Measurements from ENCODE around the gene KDSR.

Gene KDSR

GRCh38 chr18:63302636-63303405, 64.2 kb downstream of the KDSR start:
- DNase-seq, result no peak

- no peak for DNase-seq
Observed at GRCh38 chr18:63302220-63302619, 64.8 kb downstream of the KDSR start.

- no peak for DNase-seq
Observed at GRCh38 chr18:63301434-63301833, 65.6 kb downstream of the KDSR start.

GRCh38 chr18:63299837-63300745, 66.9 kb downstream of the KDSR start:
- DNase-seq, result no peak

GRCh38 chr18:63298400-63299365, 68.3 kb downstream of the KDSR start:
- no peak for DNase-seq

- no peak for DNase-seq
Observed at GRCh38 chr18:63297687-63298399, 69.2 kb downstream of the KDSR start.

GRCh38 chr18:63293935-63294334, 73.1 kb downstream of the KDSR start:
- no peak for DNase-seq

- DNase-seq, result no peak
Observed at GRCh38 chr18:63292831-63293683, 73.9 kb downstream of the KDSR start.

- no peak for DNase-seq
Observed at GRCh38 chr18:63291278-63291677, 75.7 kb downstream of the KDSR start.

- DNase-seq, result no peak
Observed at GRCh38 chr18:63290821-63291200, 76.2 kb downstream of the KDSR start.

- DNase-seq, result no peak
Observed at GRCh38 chr18:63290166-63290820, 76.7 kb downstream of the KDSR start.

GRCh38 chr18:63288311-63288710, 78.7 kb downstream of the KDSR start:
- DNase-seq, result no peak

GRCh38 chr18:63287691-63288220, 79.2 kb downstream of the KDSR start:
- DNase-seq, result no peak

GRCh38 chr18:63286926-63287325, 80.1 kb downstream of the KDSR start:
- DNase-seq, result no peak

GRCh38 chr18:63284827-63285733, 81.9 kb downstream of the KDSR start:
- DNase-seq, result peak; percentile 69

- no peak for DNase-seq
Observed at GRCh38 chr18:63284173-63284799, 82.7 kb downstream of the KDSR start.

GRCh38 chr18:63283305-63284094, 83.5 kb downstream of the KDSR start:
- DNase-seq, result no peak

- DNase-seq, result no peak
Observed at GRCh38 chr18:63282793-63283192, 84.2 kb downstream of the KDSR start.
